ENCODE data around the gene SLC44A3.

GRCh38 chr1:94903280-94904009 lies 83.3 kb downstream of the SLC44A3 start:
- TF ChIP-seq EZH2 (IDR thresholded peaks at IDR 0.05; ENCODE audit: borderline replicate concordance, insufficient read depth, low read length, poor library complexity, severe bottlenecking) (no peak), CTCF (IDR thresholded peaks at IDR 0.05; ENCODE audit: poor library complexity, severe bottlenecking) (no peak), POLR2AphosphoS5 (IDR thresholded peaks at IDR 0.05) (no peak), SMC3 (conservative IDR thresholded peaks at IDR 0.05; ENCODE audit: poor library complexity) (no peak), MXI1 (conservative IDR thresholded peaks at IDR 0.05; ENCODE audit: poor library complexity, severe bottlenecking) (no peak)
